Body of pancreas (tissue), 4 donors: Measurements from ENCODE around the gene GREB1. TPM values are rescaled to one million over a fixed set of nuclear protein-coding genes. Genes with fewer than 3 reads are reported as not detected.
A peak's percentile ranks its signal among the peaks of the same experiment; 100 is the strongest.

ENCODE experiments used
- ATAC-seq: fragments of 150-250 bp; one replicate; pipeline ENCODE4 v1.9.1; 2016
- DNase-seq, 4 donors: peaks; one replicate each; pipeline ENCODE4 v3.0.0-alpha.2; 2019
- H3K27ac ChIP-seq, 4 donors: fragments of 200-600 bp; sonication (generic); 1 replicate in 3 of 4; 2 replicates in 1 of 4; pipeline versions ENCODE4 v1.5.1 to v1.6.1; 2016 to 2019; ENCODE audit warnings: mild to moderate bottlenecking in 1 of 4, mixed read lengths in 1 of 4, moderate library complexity in 1 of 4
- H3K27me3 ChIP-seq, 2 donors: fragments of 200-600 bp; sonication (generic); one replicate each; pipeline ENCODE4 v1.6.0; 2016; ENCODE audit warnings: mild to moderate bottlenecking in 1 of 2
- H3K36me3 ChIP-seq, 2 donors: fragments of 200-600 bp; sonication (generic); replicated peaks in 1 of 2; 2 replicates each; pipeline ENCODE4 v1.5.1; 2016; ENCODE audit warnings: low read depth in 2 of 2; ENCODE audit not compliant: insufficient read depth in 1 of 2
- H3K4me1 ChIP-seq: fragments of 200-600 bp; sonication (generic); one replicate; pipeline ENCODE4 v1.6.0; 2016
- H3K4me3 ChIP-seq, 2 donors: fragments of 200-600 bp; sonication (generic); 1 replicate in 1 of 2; 2 replicates in 1 of 2; pipeline ENCODE4 v1.5.1; 2016 to 2019
- H3K9me3 ChIP-seq, 3 donors: fragments of 200-600 bp; sonication (generic); 1 replicate in 2 of 3; 2 replicates in 1 of 3; pipeline ENCODE4 v1.5.1; 2016
- CTCF ChIP-seq, 7 experiments: fragments of 450-650 bp in 4 of 7; fragments of 200-600 bp in 3 of 7; sonication (generic) in 3 of 7; IDR thresholded peaks; one replicate each; pipeline ENCODE4 v1.5.1; 2016 to 2019; ENCODE audit warnings: antibody characterized with exemption in 7 of 7
- POLR2A ChIP-seq, 3 donors: fragments of 450-650 bp; IDR thresholded peaks; one replicate each; pipeline ENCODE4 v1.6.1; 2016; ENCODE audit warnings: antibody characterized with exemption in 3 of 3, mild to moderate bottlenecking in 2 of 3
- WGBS, 2 donors: methylation state at CpG; one replicate each; pipeline ENCODE4 v1.1.5; 2017; 5-methylcytosine and 5-hydroxymethylcytosine counted together
- intact Hi-C: fragments of 100-400 bp; cut with DNase I; formaldehyde crosslinking; loops from one replicate; pipeline ENCODE4 v1.15.1; 2023
- total RNA-seq, 2 donors: library from RNA; depleted of rRNA; stranded (reverse); fragments of >200 nt; gene quantifications; one replicate each; pipeline ENCODE4 v1.1.0, GENCODE V29; 2016

The GREB1 gene
- total RNA-seq, 2 donors from 2014 or later = 10.4 to 19.8 TPM

- no peak for TF ChIP-seq CTCF (IDR thresholded peaks at IDR 0.05)
- TF ChIP-seq POLR2A (IDR thresholded peaks at IDR 0.05) = no peak
- no peaks in the 10 kb centered on the region for H3K36me3 ChIP-seq
- no peaks in the 10 kb centered on the region for H3K27me3 ChIP-seq
- DNase-seq (no peak), ATAC-seq (peak; percentile 8)
- WGBS, 2 donors = 25 to 64% methylated on average over 1 to 11 of the region's 11 CpGs
- H3K9me3 ChIP-seq = no peaks in the 10 kb centered on the region
- H3K4me1 ChIP-seq = peaks cover 14% of the 10 kb centered on the region
- no peak overlapping the region for H3K4me3 ChIP-seq
- intact Hi-C loops = loop anchor here (2.0 kb wide), 1 partner anchor 110 kb away; no protein-coding TSS in a partner anchor
- peak overlapping the region in 1 of 4 donors; percentile 21 for H3K27ac ChIP-seq
These were observed 48.7 kb downstream of the GREB1 start for GRCh38 chr2:11582612-11582861.

- Histone ChIP-seq H3K27me3 (no peaks in the 10 kb centered on the region), H3K4me3 (no peak overlapping the region), H3K9me3 (no peaks in the 10 kb centered on the region), H3K36me3 (no peaks in the 10 kb centered on the region), H3K4me1 (peaks cover 14% of the 10 kb centered on the region), H3K27ac (peak overlapping the region in 2 of 4 donors; percentile 21)
- peak in 1 of 3 donors; percentile 10 for TF ChIP-seq POLR2A (IDR thresholded peaks at IDR 0.05)
- peak; percentile 58 to 85 (median 78) for TF ChIP-seq CTCF (IDR thresholded peaks at IDR 0.05)
- ATAC-seq (peak; percentile 64), DNase-seq (peak; percentile 64 to 79 (median 71))
- intact Hi-C loops = loop anchor here (2.0 kb wide), 1 partner anchor 110 kb away; no protein-coding TSS in a partner anchor
- 25 to 27% methylated on average over 19 of the region's 19 CpGs for WGBS, 2 donors
These were observed 49.3 kb downstream of the GREB1 start for GRCh38 chr2:11582862-11583752.

GRCh38 chr2:11583840-11584524, 50.1 kb downstream of the GREB1 start:
- 49 to 54% methylated on average over 14 of the region's 14 CpGs for WGBS, 2 donors
- Histone ChIP-seq H3K9me3 (no peaks in the 10 kb centered on the region), H3K4me3 (no peak overlapping the region), H3K27ac (peak overlapping the region in 2 of 4 donors; percentile 21), H3K27me3 (no peaks in the 10 kb centered on the region), H3K4me1 (peaks cover 14% of the 10 kb centered on the region), H3K36me3 (no peaks in the 10 kb centered on the region)
- intact Hi-C loops = loop anchor here (2.0 kb wide), 1 partner anchor 111 kb away; no protein-coding TSS in a partner anchor
- TF ChIP-seq POLR2A (IDR thresholded peaks at IDR 0.05) (no peak), CTCF (IDR thresholded peaks at IDR 0.05) (peak; percentile 80 to 95 (median 85))
- peak; percentile 72 to 80 (median 76) for DNase-seq
- peak; percentile 72 for ATAC-seq

- Histone ChIP-seq H3K27me3 (no peaks in the 10 kb centered on the region), H3K4me3 (no peak overlapping the region), H3K4me1 (peaks cover 14% of the 10 kb centered on the region), H3K9me3 (no peaks in the 10 kb centered on the region), H3K36me3 (no peaks in the 10 kb centered on the region), H3K27ac (no peak overlapping the region)
- DNase-seq (no peak), ATAC-seq (no peak)
- intact Hi-C loops = no loop called here
- no peak for TF ChIP-seq POLR2A (IDR thresholded peaks at IDR 0.05)
- no peak for TF ChIP-seq CTCF (IDR thresholded peaks at IDR 0.05)
- WGBS, 2 donors = 58 to 68% methylated on average over 18 of the region's 18 CpGs
These were observed 50.7 kb downstream of the GREB1 start for GRCh38 chr2:11584525-11585056.
